ENCODE measurements around the gene BBS2. TPM values are rescaled to one million over a fixed set of nuclear protein-coding genes. Genes with fewer than 3 reads are reported as not detected.

BBS2 gene
- total RNA-seq, 4 donors from 2014 or later, result 25.3 to 52.6 (median 37.9) TPM

- no peak for TF ChIP-seq CTCF (IDR thresholded peaks at IDR 0.05; ENCODE audit: low read depth)
These were observed 69.4 kb downstream of the BBS2 start for GRCh38 chr16:56450275-56450985.

- no peak for TF ChIP-seq CTCF (IDR thresholded peaks at IDR 0.05; ENCODE audit: low read depth)
These were observed 71.8 kb downstream of the BBS2 start for GRCh38 chr16:56448005-56448404.

GRCh38 chr16:56447286-56447685 is 72.5 kb downstream of the BBS2 start:
- TF ChIP-seq CTCF (IDR thresholded peaks at IDR 0.05; ENCODE audit: low read depth), result no peak

- no peak for TF ChIP-seq CTCF (IDR thresholded peaks at IDR 0.05; ENCODE audit: low read depth)
These were observed 81.8 kb downstream of the BBS2 start for GRCh38 chr16:56438038-56438437.

GRCh38 chr16:56436258-56436657 is 83.6 kb downstream of the BBS2 start:
- TF ChIP-seq CTCF (IDR thresholded peaks at IDR 0.05; ENCODE audit: low read depth), result no peak

Other genes starting within 250 kb of the BBS2 start
- 100 to 1,000 TPM; 168 to 186 (median 175) TPM for gene AMFR, start 94.5 kb downstream of the BBS2 start, total RNA-seq
- gene NUDT21, start 68.7 kb downstream of the BBS2 start, total RNA-seq, result 10 to 100 TPM; 37.1 to 57.2 (median 39.8) TPM
- gene OGFOD1, start 68.5 kb downstream of the BBS2 start, total RNA-seq, result 10 to 100 TPM; 14.5 to 53.2 (median 26.2) TPM
- gene MT4, start 45.0 kb upstream of the BBS2 start, total RNA-seq, result not detected
- gene MT3, start 69.5 kb upstream of the BBS2 start, total RNA-seq, result 1 to 10 TPM in 1 of 4 donors, not detected in 3; 2.0 TPM
- gene MT2A, start 88.6 kb upstream of the BBS2 start, total RNA-seq, result 1,000 to 10,000 TPM in 1 of 4 donors, 100 to 1,000 TPM in 3; 164 to 1,003 (median 271) TPM
- 1,000 to 10,000 TPM in 1 of 4 donors, 100 to 1,000 TPM in 3; 205 to 2,492 (median 258) TPM for gene MT1E, start 105.8 kb upstream of the BBS2 start, total RNA-seq
- gene MT1M, start 112.6 kb upstream of the BBS2 start, total RNA-seq, result 100 to 1,000 TPM in 1 of 4 donors, 10 to 100 TPM in 3; 15.1 to 485 (median 52.6) TPM
- 1,000 to 10,000 TPM in 1 of 4 donors, 100 to 1,000 TPM in 1, 10 to 100 TPM in 2; 44.4 to 1,063 (median 111) TPM for gene MT1A, start 118.6 kb upstream of the BBS2 start, total RNA-seq
- gene MT1B, start 131.9 kb upstream of the BBS2 start, total RNA-seq, result not detected
- 10 to 100 TPM in 3 of 4 donors, 1 to 10 TPM in 1; 9.2 to 55.1 (median 11.8) TPM for gene MT1F, start 137.9 kb upstream of the BBS2 start, total RNA-seq
- 100 to 1,000 TPM in 1 of 4 donors, 10 to 100 TPM in 2, not detected in 1; 15.8 to 315 (median 21.4) TPM for gene MT1G, start 148.0 kb upstream of the BBS2 start, total RNA-seq
- 10 to 100 TPM in 1 of 4 donors, not detected in 3; 11.9 TPM for gene MT1H, start 149.8 kb upstream of the BBS2 start, total RNA-seq
- gene MT1X, start 162.4 kb upstream of the BBS2 start, total RNA-seq, result 1,000 to 10,000 TPM; 1,122 to 4,299 (median 2,004) TPM
- gene NUP93, start 210.1 kb upstream of the BBS2 start, total RNA-seq, result 10 to 100 TPM; 28.4 to 57.6 (median 47.5) TPM

Measured in subcutaneous adipose tissue (tissue), 4 donors.